H1 (cell line): ENCODE results near the gene FBXO11. TPM values are rescaled to one million over a fixed set of nuclear protein-coding genes. Genes with fewer than 3 reads are reported as not detected.

Experiments
- CTCF ChIA-PET: fragments of 300-600 bp; sonication (Branson Sonifier 250); formaldehyde crosslinking; loops from one replicate; lab custom pipeline; 2021; ENCODE audit not compliant: partially characterized antibody; lab: Charles Lee
- POLR2A ChIA-PET: fragments of 300-600 bp; sonication (Branson Sonifier 250); formaldehyde crosslinking; loops from one replicate; lab custom pipeline; 2021; ENCODE audit warnings: inconsistent platforms; ENCODE audit not compliant: partially characterized antibody; lab: Charles Lee
- DNase-seq, 2 experiments: peaks; one replicate each; pipeline versions ENCODE4 v3.0.0 to v3.0.0-alpha.2; 2010 to 2022; ENCODE audit warnings: low spot score in 2 of 2, low read depth in 1 of 2, mixed read lengths in 1 of 2
- FAIRE-seq: peaks from 2 replicates; lab custom pipeline; 2011; peaks lifted over from hg19 to GRCh38; lab: Jason Lieb, UNC
- H2AFZ ChIP-seq: 2 replicates; pipeline ENCODE4 v1.8.1; 2012; ENCODE audit warnings: low read length, inconsistent platforms
- H2AK5ac ChIP-seq: 2 replicates; pipeline ENCODE4 v1.6.1; 2013; ENCODE audit warnings: low read depth, low read length
- H2BK120ac ChIP-seq: replicated peaks from 2 replicates; pipeline ENCODE3; 2013; ENCODE audit warnings: low read depth, low read length, inconsistent platforms
- H2BK12ac ChIP-seq: 2 replicates; pipeline ENCODE4 v1.6.1; 2013; ENCODE audit warnings: low read depth, low read length
- H2BK15ac ChIP-seq: 2 replicates; pipeline ENCODE4 v1.6.1; 2013; ENCODE audit warnings: low read length
- H2BK20ac ChIP-seq: 2 replicates; pipeline ENCODE4 v1.6.1; 2013; ENCODE audit warnings: low read length
- H2BK5ac ChIP-seq: 2 replicates; pipeline ENCODE4 v1.6.1; 2013; ENCODE audit warnings: low read depth, low read length
- H3K14ac ChIP-seq: 2 replicates; pipeline ENCODE4 v1.6.1; 2013; ENCODE audit warnings: inconsistent platforms; ENCODE audit not compliant: insufficient read length
- H3K18ac ChIP-seq: 2 replicates; pipeline ENCODE4 v1.6.1; 2013; ENCODE audit warnings: low read length; ENCODE audit errors: extremely low read depth
- H3K23ac ChIP-seq: 2 replicates; pipeline ENCODE4 v1.6.1; 2013; ENCODE audit warnings: inconsistent platforms; ENCODE audit not compliant: insufficient read length
- H3K23me2 ChIP-seq: 2 replicates; pipeline ENCODE4 v1.6.1; 2013; ENCODE audit warnings: low read depth, low read length
- H3K27ac ChIP-seq: 2 replicates; pipeline ENCODE4 v1.6.1; 2011; ENCODE audit warnings: low read depth, low read length, inconsistent platforms
- H3K27me3 ChIP-seq, 4 experiments: replicated peaks in 1 of 4; 1 replicate in 1 of 4; 2 replicates in 3 of 4; pipeline versions ENCODE4 v1.6.1 to v1.8.1; 2011 to 2013; ENCODE audit warnings: low read length in 3 of 4, mild to moderate bottlenecking in 3 of 4, inconsistent platforms in 2 of 4, mixed read lengths in 2 of 4, moderate library complexity in 1 of 4; ENCODE audit not compliant: control insufficient read depth in 3 of 4, insufficient read depth in 3 of 4; ENCODE audit errors: extremely low read depth in 1 of 4
- H3K36me3 ChIP-seq, 4 experiments: 2 replicates each; pipeline versions ENCODE4 v1.6.1 to v1.8.1; 2011 to 2013; ENCODE audit warnings: mild to moderate bottlenecking in 4 of 4, low read length in 3 of 4, moderate library complexity in 2 of 4, control low read depth in 1 of 4, inconsistent platforms in 1 of 4; ENCODE audit not compliant: insufficient read depth in 4 of 4, control insufficient read depth in 2 of 4
- H3K4ac ChIP-seq: replicated peaks from 2 replicates; pipeline ENCODE3; 2013; ENCODE audit warnings: low read length, low read depth, mixed read lengths, inconsistent platforms; ENCODE audit not compliant: insufficient read length
- H3K4me1 ChIP-seq, 4 experiments: replicated peaks in 1 of 4; 1 replicate in 1 of 4; 2 replicates in 3 of 4; pipeline versions ENCODE4 v1.6.1 to v1.8.1; 2011 to 2013; ENCODE audit warnings: low read length in 3 of 4, inconsistent platforms in 2 of 4, mixed read lengths in 1 of 4; ENCODE audit not compliant: insufficient read depth in 4 of 4, control insufficient read depth in 3 of 4
- H3K4me2 ChIP-seq, 2 experiments: 2 replicates each; pipeline versions ENCODE4 v1.6.1 to v1.8.1; 2011 to 2013; ENCODE audit warnings: low read depth in 2 of 2, low read length in 2 of 2, control low read depth in 1 of 2, inconsistent platforms in 1 of 2, mild to moderate bottlenecking in 1 of 2; ENCODE audit not compliant: insufficient read depth in 1 of 2
- H3K4me3 ChIP-seq, 4 experiments: fragments of 200-600, 300-600 bp in 1 of 4; sonication (generic), shearing (Covaris generic), sonication (Bioruptor Twin) in 1 of 4; 2 replicates each; pipeline versions ENCODE4 v1.5.1 to v1.8.1; 2011 to 2016; ENCODE audit warnings: low read length in 4 of 4, low read depth in 3 of 4, control low read depth in 2 of 4, inconsistent platforms in 2 of 4, mild to moderate bottlenecking in 2 of 4, mixed read lengths in 1 of 4, moderate library complexity in 1 of 4; ENCODE audit not compliant: insufficient read depth in 2 of 4; ENCODE audit errors: extremely low read depth in 1 of 4
- H3K56ac ChIP-seq: replicated peaks from 2 replicates; pipeline ENCODE3; 2013; ENCODE audit warnings: low read depth, mild to moderate bottlenecking, mixed read lengths, low read length, inconsistent platforms; ENCODE audit not compliant: insufficient read length
- H3K79me1 ChIP-seq: 2 replicates; pipeline ENCODE4 v1.6.1; 2013; ENCODE audit warnings: low read depth, low read length, control low read depth
- H3K79me2 ChIP-seq, 2 experiments: 2 replicates each; pipeline versions ENCODE4 v1.6.1 to v1.8.1; 2012 to 2013; ENCODE audit warnings: low read length in 2 of 2, mild to moderate bottlenecking in 2 of 2, inconsistent platforms in 1 of 2; ENCODE audit not compliant: insufficient read depth in 2 of 2, control insufficient read depth in 1 of 2
- H3K9ac ChIP-seq, 4 experiments: replicated peaks in 1 of 4; 1 replicate in 1 of 4; 2 replicates in 3 of 4; pipeline versions ENCODE4 v1.6.1 to v1.8.1; 2011 to 2013; ENCODE audit warnings: low read depth in 3 of 4, low read length in 3 of 4, control low read depth in 2 of 4, mild to moderate bottlenecking in 2 of 4, moderate library complexity in 2 of 4, inconsistent platforms in 1 of 4; ENCODE audit errors: extremely low read depth in 1 of 4
- H3K9me3 ChIP-seq, 2 experiments: 2 replicates each; pipeline versions ENCODE4 v1.6.1 to v1.8.1; 2012 to 2013; ENCODE audit warnings: mild to moderate bottlenecking in 2 of 2, moderate library complexity in 2 of 2, control low read depth in 1 of 2, inconsistent platforms in 1 of 2, low read depth in 1 of 2, low read length in 1 of 2, mixed read lengths in 1 of 2; ENCODE audit not compliant: insufficient read depth in 2 of 2
- H4K20me1 ChIP-seq, 2 experiments: replicated peaks in 1 of 2; 2 replicates each; pipeline versions ENCODE3 to v1.8.1; 2011 to 2013; ENCODE audit warnings: inconsistent platforms in 2 of 2, low read length in 2 of 2, mild to moderate bottlenecking in 1 of 2; ENCODE audit not compliant: insufficient read depth in 2 of 2, control insufficient read depth in 1 of 2
- H4K5ac ChIP-seq: 2 replicates; pipeline ENCODE4 v1.6.1; 2013; ENCODE audit warnings: low read length, low read depth, mixed read lengths, inconsistent platforms; ENCODE audit not compliant: insufficient read length
- H4K8ac ChIP-seq: 2 replicates; pipeline ENCODE4 v1.8.0; 2013; ENCODE audit warnings: mild to moderate bottlenecking, moderate library complexity, low read length, inconsistent platforms; ENCODE audit not compliant: insufficient read depth; ENCODE audit errors: extremely low read depth
- H4K91ac ChIP-seq: replicated peaks from 2 replicates; pipeline ENCODE3; 2013; ENCODE audit warnings: low read length, mixed read lengths, inconsistent platforms; ENCODE audit not compliant: insufficient read length
- POLR2AphosphoS5 ChIP-seq: IDR thresholded peaks from 2 replicates; pipeline ENCODE4 v1.6.1; 2011; ENCODE audit warnings: low read depth, low read length
- SRF ChIP-seq: IDR thresholded peaks from 2 replicates; pipeline ENCODE4 v1.6.1; 2011; ENCODE audit warnings: mild to moderate bottlenecking, low read depth, low read length, moderate library complexity
- TBP ChIP-seq: IDR thresholded peaks from 2 replicates; pipeline ENCODE4 v1.6.1; 2011; ENCODE audit warnings: low read depth, low read length, improper control_type of control experiment
- TCF12 ChIP-seq: IDR thresholded peaks from 2 replicates; pipeline ENCODE4 v1.6.1; 2011; ENCODE audit warnings: low read depth, mild to moderate bottlenecking, low read length
- WGBS, 2 experiments: shearing (Covaris generic) in 1 of 2; methylation state at CpG; one replicate each; pipeline versions ENCODE4 v1.1.6 to v1.1.7; 2013 to 2015; ENCODE audit warnings: low lambda C conversion rate in 2 of 2, mixed read lengths in 2 of 2, inconsistent platforms in 1 of 2, low coverage in 1 of 2, missing lambda C conversion rate in 1 of 2; ENCODE audit not compliant: insufficient replicate concordance in 2 of 2, insufficient coverage in 1 of 2, insufficient read length in 1 of 2; ENCODE audit errors: extremely low coverage in 1 of 2, missing lambda C conversion rate in 1 of 2; 5-methylcytosine and 5-hydroxymethylcytosine counted together
- polyA plus RNA-seq, 7 experiments: library from polyadenylated mRNA; depleted of rRNA in 3 of 7; stranded (reverse) in 5 of 7; unstranded in 2 of 7; fragments of >200 nt in 5 of 7; fragments of 200-250 nt in 2 of 7; gene quantifications; 1 replicate in 5 of 7; 2 replicates in 1 of 7; 4 replicates in 1 of 7; pipeline versions ENCODE4 v1.2.1 to v1.2.3, GENCODE V29; 2011 to 2013; ENCODE audit warnings: missing spikeins in 2 of 7, mixed read lengths in 2 of 7
- total RNA-seq: library from RNA; stranded (reverse); fragmentation: NEBNext Ultra II Directional; extraction: Animal tissue kit (Norgen Biotek cat#: 25700); gene quantifications from 2 replicates; pipeline ENCODE4 v1.2.1, GENCODE V29; 2021

FBXO11 gene
- total and polyA plus RNA-seq, 2 of the 8 experiments (the other 6 are each of a cell fraction or from before 2014, with no cell fraction given) = 21.7 to 57.3 TPM

- POLR2A ChIA-PET = interaction anchor here (0.9 to 2.5 kb wide), 4 partner anchors 10 to 66 kb away, joined by 3 to 7 read pairs (median 4); no protein-coding TSS in a partner anchor
- peaks cover 8% of the 10 kb centered on the region for H3K79me1 ChIP-seq
- H3K23me2 ChIP-seq = no peaks in the 10 kb centered on the region
- peak overlapping the region in 1 of 4 experiments; percentile 6; a peak in 1 of 8 replicates for H3K4me3 ChIP-seq
- H2BK12ac ChIP-seq = no peak overlapping the region
- H3K9me3 ChIP-seq = no peaks in the 10 kb centered on the region
- peaks cover 4 to 98% of the 10 kb centered on the region in 2 experiments; a peak in 3 of 4 replicates for H3K79me2 ChIP-seq
- H3K9ac ChIP-seq = no peak overlapping the region
- no peaks in the 10 kb centered on the region for H3K27me3 ChIP-seq
- H2BK20ac ChIP-seq = no peak overlapping the region
- H3K4me2 ChIP-seq = peak overlapping the region in 1 of 2 experiments; percentile 26; a peak in 1 of 4 replicates
- no peak overlapping the region for H4K5ac ChIP-seq
- H2AFZ ChIP-seq = no peak overlapping the region
- WGBS, 2 experiments = 91% methylated on average over 7 of the region's 7 CpGs; no CpG with 5 or more reads in 1 of the 2 experiments
- no peak overlapping the region for H2BK5ac ChIP-seq
- H4K91ac ChIP-seq = no peak overlapping the region
- FAIRE-seq (no peak), DNase-seq (no peak)
- CTCF ChIA-PET = interaction anchor here (1.0 to 3.5 kb wide), 8 partner anchors 8 to 236 kb away, joined by 3 to 14 read pairs (median 5); no protein-coding TSS in a partner anchor
- H4K8ac ChIP-seq = no peak overlapping the region
- H3K27ac ChIP-seq = no peak overlapping the region
- no peak overlapping the region for H3K56ac ChIP-seq
- no peak overlapping the region for H3K14ac ChIP-seq
- H3K4me1 ChIP-seq = peaks cover 3 to 26% (median 11%) of the 10 kb centered on the region in 4 experiments; a peak in 6 of 7 replicates
- no peak overlapping the region for H3K18ac ChIP-seq
- H4K20me1 ChIP-seq = peaks cover 2 to 14% of the 10 kb centered on the region in 2 experiments
- H3K23ac ChIP-seq = no peak overlapping the region
- no peak overlapping the region for H2AK5ac ChIP-seq
- H2BK120ac ChIP-seq = no peak overlapping the region
- H3K36me3 ChIP-seq = no peaks in the 10 kb centered on the region; a peak in 1 of 8 replicates
- no peak overlapping the region for H2BK15ac ChIP-seq
- H3K4ac ChIP-seq = no peak overlapping the region
- TF ChIP-seq SRF (no peak), TCF12 (no peak), TBP (no peak), POLR2AphosphoS5 (no peak)
Measured at GRCh38 chr2:47870641-47871540, 35.4 kb downstream of the FBXO11 start.
